HG02852 (cell line): Measurements from ENCODE around the gene MIR17HG.
"Not testable (repeated sequence)": the region's sequence is repeated elsewhere in the genome, so short reads cannot be mapped to it uniquely, and the experiment has no call there.

ENCODE experiments used
- ATAC-seq: cut with Tn5 transposase; IDR thresholded peaks from one replicate; pipeline ENCODE4 v1.9.1; 2021; ENCODE audit warnings: mild to moderate bottlenecking, moderate library complexity; ENCODE audit not compliant: unreplicated experiment

Gene MIR17HG

DNA sequence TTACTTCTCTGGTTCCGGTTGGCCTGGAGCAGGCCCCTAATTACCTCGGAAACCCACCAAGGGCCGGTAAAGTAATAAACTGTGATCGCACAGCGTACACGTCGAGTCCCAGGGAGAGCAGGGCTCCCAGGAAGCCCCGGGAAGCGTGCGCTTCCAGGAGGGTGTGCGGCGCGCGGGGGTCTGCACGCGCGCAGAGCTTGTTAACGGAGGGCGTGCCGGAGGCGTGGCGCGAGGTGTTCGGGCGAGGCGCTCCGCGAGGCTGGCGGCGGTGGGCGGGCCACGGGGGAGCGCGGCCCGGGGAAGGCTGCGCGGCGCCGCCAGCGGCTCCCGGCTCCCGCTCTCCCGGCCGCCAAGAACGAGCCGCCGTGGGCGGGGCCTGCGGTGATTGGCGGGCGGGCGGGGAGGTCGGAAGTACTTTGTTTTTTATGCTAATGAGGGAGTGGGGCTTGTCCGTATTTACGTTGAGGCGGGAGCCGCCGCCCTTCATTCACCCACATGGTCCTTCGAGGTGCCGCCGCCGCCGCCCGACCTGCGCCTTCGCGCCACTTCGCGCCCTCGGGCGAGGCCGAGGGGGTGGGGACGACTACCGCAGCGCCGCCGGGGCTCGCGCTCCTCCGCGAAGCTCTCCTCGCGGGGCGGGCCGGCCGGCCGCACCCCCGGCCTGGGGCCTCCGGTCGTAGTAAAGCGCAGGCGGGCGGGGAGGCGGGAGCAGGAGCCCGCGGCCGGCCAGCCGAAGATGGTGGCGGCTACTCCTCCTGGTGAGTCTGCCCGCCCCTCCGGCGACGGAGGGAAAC, at the start of gene MIR17HG:
TSS of gene MIR17HG (plus strand) at position 486 of the 794 bp plus-strand sequence.
- ATAC-seq: peak; percentile 49

GRCh38 chr13:91298060-91298459, 49.4 kb upstream of the MIR17HG start:
- ATAC-seq: no peak

DNA sequence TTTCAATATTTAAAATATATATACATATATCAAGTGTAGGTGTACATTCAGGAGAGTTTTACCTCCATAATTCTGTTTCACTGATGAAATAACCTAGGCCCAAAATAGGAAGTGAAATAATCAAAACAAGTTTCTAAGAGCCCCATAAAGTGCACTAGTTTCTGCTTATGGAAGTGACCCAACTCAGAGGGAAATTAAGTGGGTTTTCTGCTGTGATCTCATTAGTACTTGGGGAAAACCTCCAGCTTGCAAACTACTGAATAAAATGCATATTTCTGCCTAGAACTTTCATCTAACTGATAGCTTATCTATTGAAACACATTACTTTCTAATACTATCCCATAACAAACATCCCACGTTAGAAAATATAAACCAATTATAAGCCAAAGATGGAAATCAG, 45.4 kb upstream of the MIR17HG start:
- ATAC-seq: peak; percentile 93

DNA sequence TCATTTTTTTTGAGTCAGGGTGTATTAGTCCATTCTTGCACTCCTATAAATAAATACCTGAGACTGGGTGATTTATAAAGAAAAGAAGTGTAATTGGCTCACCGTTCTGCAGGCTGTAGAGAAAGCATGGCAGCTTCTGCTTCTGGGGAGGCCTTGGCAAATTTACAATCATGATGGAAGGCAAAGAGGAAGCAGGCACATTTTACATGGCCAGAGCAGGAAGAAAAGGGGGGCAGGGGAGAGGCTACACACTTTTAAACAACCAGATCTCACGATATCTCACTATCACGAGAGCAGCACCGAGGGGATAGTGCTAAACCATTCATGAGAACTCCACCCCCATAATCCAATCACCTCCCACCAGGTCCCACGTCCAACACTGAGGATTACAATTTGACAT, 44.5 kb upstream of the MIR17HG start:
- no peak for ATAC-seq

DNA sequence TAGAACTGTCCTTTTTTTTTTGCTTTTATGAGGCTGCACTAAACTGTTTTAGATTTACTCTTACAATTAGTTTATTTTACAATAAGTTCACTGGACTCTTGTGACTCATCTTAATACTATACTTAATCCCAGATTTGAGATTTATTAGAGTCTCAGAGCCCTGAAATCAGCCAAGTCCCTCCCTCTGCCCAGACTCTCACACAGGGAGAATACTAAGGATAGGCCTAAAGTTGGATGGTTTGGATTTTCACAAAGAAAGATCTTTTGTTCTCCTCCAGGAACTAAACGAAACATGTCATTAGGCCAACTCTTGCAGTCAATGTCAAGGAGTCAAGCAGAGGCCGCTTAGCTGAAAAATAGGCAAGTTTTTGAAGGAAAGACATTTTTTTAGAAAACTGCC, 42.7 kb upstream of the MIR17HG start:
- ATAC-seq: no peak

DNA sequence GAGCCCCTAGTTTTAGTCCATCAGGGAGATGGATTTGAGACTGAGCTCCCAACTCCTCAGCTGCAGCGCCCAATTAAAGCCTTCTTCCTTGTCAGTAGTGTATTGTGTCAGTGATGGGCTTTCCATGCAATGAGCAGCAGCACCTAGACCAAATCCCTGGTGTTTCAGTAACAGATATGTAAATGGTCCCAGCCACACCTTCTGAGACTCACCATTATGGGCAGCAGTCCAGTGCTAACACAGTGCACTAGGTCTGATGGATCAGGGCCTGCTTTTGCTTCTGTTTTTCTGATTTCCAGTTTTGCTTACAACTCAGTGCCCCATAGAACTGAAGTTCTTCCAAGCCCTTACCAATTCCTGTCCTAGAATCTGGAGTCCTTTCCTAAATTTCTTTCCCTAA, 41.8 kb upstream of the MIR17HG start:
- ATAC-seq: no peak

GRCh38 chr13:91307887-91308286, 39.6 kb upstream of the MIR17HG start:
- no peak for ATAC-seq

DNA sequence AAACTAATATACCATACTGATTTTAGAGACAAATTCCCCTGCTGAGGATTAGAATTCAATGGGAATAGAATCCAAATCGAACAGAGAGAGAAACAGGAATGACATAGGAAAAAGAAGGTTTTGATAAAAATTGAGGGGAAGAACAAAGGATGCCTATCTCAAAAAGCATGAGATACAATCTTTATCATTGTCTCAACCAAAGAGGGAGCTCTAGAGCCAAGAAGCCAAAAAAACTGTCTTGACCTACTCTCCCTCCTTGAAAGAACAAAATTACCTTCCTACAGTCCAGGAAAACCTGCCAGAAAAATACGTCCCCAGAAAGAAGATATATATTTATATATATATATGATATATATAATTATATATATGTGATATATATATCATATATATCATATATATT, 39.2 kb upstream of the MIR17HG start:
- ATAC-seq: no peak

DNA sequence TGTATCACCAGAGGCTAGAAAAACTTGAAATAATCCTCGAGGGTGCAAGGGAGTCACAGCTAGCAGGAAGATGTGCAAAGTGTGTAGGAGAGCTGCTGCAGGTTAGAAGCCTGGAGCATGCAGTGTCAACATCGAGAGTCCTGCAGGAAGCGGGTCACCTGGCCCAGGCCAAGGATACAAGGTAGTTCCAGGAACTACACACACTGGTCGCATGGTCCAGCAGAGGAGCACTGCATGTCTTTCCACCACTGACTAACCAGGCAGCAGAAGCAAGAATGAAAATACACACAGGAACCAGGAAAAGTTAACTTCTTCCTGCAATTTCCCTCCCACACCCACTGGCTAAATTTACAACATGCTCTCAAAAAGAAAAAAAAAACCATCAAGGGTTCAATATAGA, 36.0 kb upstream of the MIR17HG start:
- ATAC-seq: no peak

- ATAC-seq: peak; percentile 54
Observed at GRCh38 chr13:91312324-91312723, 35.2 kb upstream of the MIR17HG start.

- ATAC-seq: peak; percentile 76
Observed at GRCh38 chr13:91313103-91313502, 34.4 kb upstream of the MIR17HG start.

DNA sequence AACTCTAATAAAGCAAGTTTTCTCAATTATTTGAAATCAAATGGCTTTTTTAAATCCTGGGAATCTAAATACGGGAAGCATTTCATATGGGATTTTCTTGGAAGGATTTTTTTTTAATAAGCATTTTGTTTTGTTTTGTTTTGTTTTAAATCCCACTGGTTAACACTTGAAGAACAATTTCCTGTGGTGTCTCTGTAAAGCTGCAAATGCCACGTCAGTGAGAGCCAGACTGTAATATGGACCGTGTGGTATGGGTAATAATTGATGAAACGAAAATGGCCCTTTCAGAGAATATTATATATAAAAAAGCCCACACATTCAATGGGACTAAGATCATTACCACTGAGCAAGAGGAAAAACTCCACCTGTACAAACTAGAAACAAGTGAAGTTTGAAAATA, 33.9 kb upstream of the MIR17HG start:
- ATAC-seq: peak; percentile 41

GRCh38 chr13:91314888-91315287, 32.6 kb upstream of the MIR17HG start:
- no peak for ATAC-seq

DNA sequence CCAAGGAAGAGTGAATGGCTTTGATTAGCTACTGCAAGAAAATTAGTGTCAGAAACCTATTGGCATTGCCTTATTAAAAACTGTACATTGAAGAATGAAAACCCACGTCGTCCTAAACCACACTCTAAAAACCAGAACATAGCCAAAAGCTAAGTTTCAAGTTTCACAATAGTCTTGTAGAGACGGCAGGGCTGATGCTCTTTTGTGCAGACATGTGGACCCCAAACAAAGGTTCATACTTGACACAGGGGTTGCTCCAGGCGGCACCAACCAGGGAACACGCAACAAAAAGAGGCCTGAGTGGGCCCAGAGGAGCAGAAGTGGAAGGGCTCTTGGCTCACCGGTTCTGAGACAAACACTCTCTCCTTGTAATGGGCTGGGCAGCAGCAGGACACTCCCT, 28.6 kb upstream of the MIR17HG start:
- ATAC-seq: peak; percentile 51

DNA sequence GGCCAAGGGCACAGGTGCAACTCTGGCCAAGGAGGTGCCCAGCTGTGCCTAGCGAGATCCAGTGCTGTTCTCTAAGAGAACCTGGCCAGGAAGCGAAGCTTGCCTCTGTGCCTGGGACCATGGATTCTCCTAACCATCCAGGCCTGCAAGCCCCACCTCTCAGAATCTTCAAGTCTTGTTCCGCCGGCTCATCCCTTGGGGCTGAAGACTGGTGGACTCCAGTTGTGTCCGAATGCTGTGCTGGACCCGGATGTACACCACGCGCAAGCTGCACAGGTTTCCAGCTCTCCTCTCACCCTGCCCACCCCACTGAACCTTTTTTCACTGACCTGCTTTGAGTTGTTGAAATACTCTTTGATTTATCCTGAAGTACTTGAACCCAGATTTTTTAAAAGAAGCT, 27.5 kb upstream of the MIR17HG start:
- no peak for ATAC-seq

DNA sequence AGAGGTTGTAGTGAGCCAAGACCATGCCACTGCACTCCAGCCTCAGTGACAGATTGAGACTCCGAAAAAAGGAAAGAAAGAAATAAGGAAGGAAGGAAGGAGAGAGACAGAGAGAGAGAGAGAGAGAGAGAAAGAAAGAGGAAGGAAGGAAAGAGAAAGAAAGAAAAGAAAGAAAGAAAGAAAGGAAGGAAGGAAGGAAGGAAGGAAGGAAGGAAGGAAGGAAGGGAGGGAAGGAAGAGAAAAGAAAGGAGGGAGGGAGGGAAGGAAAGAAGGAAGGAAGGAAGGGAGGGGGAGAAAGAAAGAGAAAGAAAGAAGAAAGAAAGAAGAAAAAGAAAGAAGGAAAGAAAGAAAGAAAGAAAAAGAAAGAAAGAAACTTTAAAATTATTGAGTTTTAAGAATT, 26.5 kb upstream of the MIR17HG start:
- ATAC-seq: not testable (repeated sequence)

- ATAC-seq: no peak
Observed at GRCh38 chr13:91323349-91323748, 24.1 kb upstream of the MIR17HG start.

DNA sequence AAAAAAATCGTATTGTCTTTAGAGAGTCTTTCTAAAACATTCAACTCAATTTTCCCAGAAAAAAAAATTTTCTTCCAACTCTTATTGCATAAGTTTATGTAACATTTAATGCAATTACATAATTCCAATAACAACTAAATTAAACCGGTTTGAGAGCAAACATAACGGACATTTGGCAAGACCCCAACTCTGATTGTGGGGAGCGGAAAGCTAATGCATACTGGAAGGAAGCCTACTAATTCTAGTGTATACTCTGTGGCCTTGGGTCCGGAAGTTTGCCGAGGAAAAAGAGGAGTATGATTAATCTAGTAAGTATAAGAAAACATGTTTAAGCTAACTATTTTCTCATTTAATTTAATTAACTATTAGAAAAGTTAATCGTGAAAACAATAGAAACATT, 21.3 kb upstream of the MIR17HG start:
- no peak for ATAC-seq

DNA sequence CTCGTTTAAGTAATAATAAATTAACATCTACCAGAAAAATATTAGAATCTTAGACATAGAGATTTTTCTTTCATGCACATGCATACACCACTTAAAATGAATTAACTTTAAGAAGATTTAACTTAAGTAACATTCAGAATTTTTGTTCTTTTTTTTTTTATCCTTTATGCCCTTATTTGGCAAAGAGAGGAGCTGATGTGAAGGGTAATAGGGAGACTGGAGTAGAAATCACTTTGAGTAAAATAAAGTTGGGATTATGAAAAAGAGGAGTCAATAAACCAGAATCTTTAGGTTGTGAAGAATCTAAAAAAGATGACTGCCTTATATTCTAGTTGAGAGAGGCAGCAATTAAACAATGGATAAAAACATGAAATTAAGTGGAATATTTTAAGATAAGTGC, 18.8 kb upstream of the MIR17HG start:
- no peak for ATAC-seq

GRCh38 chr13:91329733-91330132, 17.8 kb upstream of the MIR17HG start:
- ATAC-seq: no peak

- ATAC-seq: peak; percentile 85
Observed at GRCh38 chr13:91331047-91331915, 16.2 kb upstream of the MIR17HG start.

GRCh38 chr13:91346062-91346461, 1.4 kb upstream of the MIR17HG start:
- ATAC-seq: no peak
